H1 (cell line): ENCODE measurements around the gene MYL6B. TPM values are rescaled to one million over a fixed set of nuclear protein-coding genes. Genes with fewer than 3 reads are reported as not detected.

Experiments
- CTCF ChIA-PET: fragments of 300-600 bp; sonication (Branson Sonifier 250); formaldehyde crosslinking; loops from one replicate; lab custom pipeline; 2021; ENCODE audit not compliant: partially characterized antibody; lab: Charles Lee
- POLR2A ChIA-PET: fragments of 300-600 bp; sonication (Branson Sonifier 250); formaldehyde crosslinking; loops from one replicate; lab custom pipeline; 2021; ENCODE audit warnings: inconsistent platforms; ENCODE audit not compliant: partially characterized antibody; lab: Charles Lee
- DNase-seq, 2 experiments: peaks; one replicate each; pipeline versions ENCODE4 v3.0.0 to v3.0.0-alpha.2; 2010 to 2022; ENCODE audit warnings: low spot score in 2 of 2, low read depth in 1 of 2, mixed read lengths in 1 of 2
- FAIRE-seq: peaks from 2 replicates; lab custom pipeline; 2011; peaks lifted over from hg19 to GRCh38; lab: Jason Lieb, UNC
- H2AFZ ChIP-seq: 2 replicates; pipeline ENCODE4 v1.8.1; 2012; ENCODE audit warnings: low read length, inconsistent platforms
- H2AK5ac ChIP-seq: 2 replicates; pipeline ENCODE4 v1.6.1; 2013; ENCODE audit warnings: low read depth, low read length
- H2BK120ac ChIP-seq: replicated peaks from 2 replicates; pipeline ENCODE3; 2013; ENCODE audit warnings: low read depth, low read length, inconsistent platforms
- H2BK12ac ChIP-seq: 2 replicates; pipeline ENCODE4 v1.6.1; 2013; ENCODE audit warnings: low read depth, low read length
- H2BK15ac ChIP-seq: 2 replicates; pipeline ENCODE4 v1.6.1; 2013; ENCODE audit warnings: low read length
- H2BK20ac ChIP-seq: 2 replicates; pipeline ENCODE4 v1.6.1; 2013; ENCODE audit warnings: low read length
- H2BK5ac ChIP-seq: 2 replicates; pipeline ENCODE4 v1.6.1; 2013; ENCODE audit warnings: low read depth, low read length
- H3K14ac ChIP-seq: 2 replicates; pipeline ENCODE4 v1.6.1; 2013; ENCODE audit warnings: inconsistent platforms; ENCODE audit not compliant: insufficient read length
- H3K18ac ChIP-seq: 2 replicates; pipeline ENCODE4 v1.6.1; 2013; ENCODE audit warnings: low read length; ENCODE audit errors: extremely low read depth
- H3K23ac ChIP-seq: 2 replicates; pipeline ENCODE4 v1.6.1; 2013; ENCODE audit warnings: inconsistent platforms; ENCODE audit not compliant: insufficient read length
- H3K23me2 ChIP-seq: 2 replicates; pipeline ENCODE4 v1.6.1; 2013; ENCODE audit warnings: low read depth, low read length
- H3K27ac ChIP-seq: 2 replicates; pipeline ENCODE4 v1.6.1; 2011; ENCODE audit warnings: low read depth, low read length, inconsistent platforms
- H3K27me3 ChIP-seq, 4 experiments: replicated peaks in 1 of 4; 1 replicate in 1 of 4; 2 replicates in 3 of 4; pipeline versions ENCODE4 v1.6.1 to v1.8.1; 2011 to 2013; ENCODE audit warnings: low read length in 3 of 4, mild to moderate bottlenecking in 3 of 4, inconsistent platforms in 2 of 4, mixed read lengths in 2 of 4, moderate library complexity in 1 of 4; ENCODE audit not compliant: control insufficient read depth in 3 of 4, insufficient read depth in 3 of 4; ENCODE audit errors: extremely low read depth in 1 of 4
- H3K36me3 ChIP-seq, 4 experiments: 2 replicates each; pipeline versions ENCODE4 v1.6.1 to v1.8.1; 2011 to 2013; ENCODE audit warnings: mild to moderate bottlenecking in 4 of 4, low read length in 3 of 4, moderate library complexity in 2 of 4, control low read depth in 1 of 4, inconsistent platforms in 1 of 4; ENCODE audit not compliant: insufficient read depth in 4 of 4, control insufficient read depth in 2 of 4
- H3K4ac ChIP-seq: replicated peaks from 2 replicates; pipeline ENCODE3; 2013; ENCODE audit warnings: low read length, low read depth, mixed read lengths, inconsistent platforms; ENCODE audit not compliant: insufficient read length
- H3K4me1 ChIP-seq, 4 experiments: replicated peaks in 1 of 4; 1 replicate in 1 of 4; 2 replicates in 3 of 4; pipeline versions ENCODE4 v1.6.1 to v1.8.1; 2011 to 2013; ENCODE audit warnings: low read length in 3 of 4, inconsistent platforms in 2 of 4, mixed read lengths in 1 of 4; ENCODE audit not compliant: insufficient read depth in 4 of 4, control insufficient read depth in 3 of 4
- H3K4me2 ChIP-seq, 2 experiments: 2 replicates each; pipeline versions ENCODE4 v1.6.1 to v1.8.1; 2011 to 2013; ENCODE audit warnings: low read depth in 2 of 2, low read length in 2 of 2, control low read depth in 1 of 2, inconsistent platforms in 1 of 2, mild to moderate bottlenecking in 1 of 2; ENCODE audit not compliant: insufficient read depth in 1 of 2
- H3K4me3 ChIP-seq, 4 experiments: fragments of 200-600, 300-600 bp in 1 of 4; sonication (generic), shearing (Covaris generic), sonication (Bioruptor Twin) in 1 of 4; 2 replicates each; pipeline versions ENCODE4 v1.5.1 to v1.8.1; 2011 to 2016; ENCODE audit warnings: low read length in 4 of 4, low read depth in 3 of 4, control low read depth in 2 of 4, inconsistent platforms in 2 of 4, mild to moderate bottlenecking in 2 of 4, mixed read lengths in 1 of 4, moderate library complexity in 1 of 4; ENCODE audit not compliant: insufficient read depth in 2 of 4; ENCODE audit errors: extremely low read depth in 1 of 4
- H3K56ac ChIP-seq: replicated peaks from 2 replicates; pipeline ENCODE3; 2013; ENCODE audit warnings: low read depth, mild to moderate bottlenecking, mixed read lengths, low read length, inconsistent platforms; ENCODE audit not compliant: insufficient read length
- H3K79me1 ChIP-seq: 2 replicates; pipeline ENCODE4 v1.6.1; 2013; ENCODE audit warnings: low read depth, low read length, control low read depth
- H3K79me2 ChIP-seq, 2 experiments: 2 replicates each; pipeline versions ENCODE4 v1.6.1 to v1.8.1; 2012 to 2013; ENCODE audit warnings: low read length in 2 of 2, mild to moderate bottlenecking in 2 of 2, inconsistent platforms in 1 of 2; ENCODE audit not compliant: insufficient read depth in 2 of 2, control insufficient read depth in 1 of 2
- H3K9ac ChIP-seq, 4 experiments: replicated peaks in 1 of 4; 1 replicate in 1 of 4; 2 replicates in 3 of 4; pipeline versions ENCODE4 v1.6.1 to v1.8.1; 2011 to 2013; ENCODE audit warnings: low read depth in 3 of 4, low read length in 3 of 4, control low read depth in 2 of 4, mild to moderate bottlenecking in 2 of 4, moderate library complexity in 2 of 4, inconsistent platforms in 1 of 4; ENCODE audit errors: extremely low read depth in 1 of 4
- H3K9me3 ChIP-seq, 2 experiments: 2 replicates each; pipeline versions ENCODE4 v1.6.1 to v1.8.1; 2012 to 2013; ENCODE audit warnings: mild to moderate bottlenecking in 2 of 2, moderate library complexity in 2 of 2, control low read depth in 1 of 2, inconsistent platforms in 1 of 2, low read depth in 1 of 2, low read length in 1 of 2, mixed read lengths in 1 of 2; ENCODE audit not compliant: insufficient read depth in 2 of 2
- H4K20me1 ChIP-seq, 2 experiments: replicated peaks in 1 of 2; 2 replicates each; pipeline versions ENCODE3 to v1.8.1; 2011 to 2013; ENCODE audit warnings: inconsistent platforms in 2 of 2, low read length in 2 of 2, mild to moderate bottlenecking in 1 of 2; ENCODE audit not compliant: insufficient read depth in 2 of 2, control insufficient read depth in 1 of 2
- H4K5ac ChIP-seq: 2 replicates; pipeline ENCODE4 v1.6.1; 2013; ENCODE audit warnings: low read length, low read depth, mixed read lengths, inconsistent platforms; ENCODE audit not compliant: insufficient read length
- H4K8ac ChIP-seq: 2 replicates; pipeline ENCODE4 v1.8.0; 2013; ENCODE audit warnings: mild to moderate bottlenecking, moderate library complexity, low read length, inconsistent platforms; ENCODE audit not compliant: insufficient read depth; ENCODE audit errors: extremely low read depth
- H4K91ac ChIP-seq: replicated peaks from 2 replicates; pipeline ENCODE3; 2013; ENCODE audit warnings: low read length, mixed read lengths, inconsistent platforms; ENCODE audit not compliant: insufficient read length
- POLR2AphosphoS5 ChIP-seq: IDR thresholded peaks from 2 replicates; pipeline ENCODE4 v1.6.1; 2011; ENCODE audit warnings: low read depth, low read length
- WGBS, 2 experiments: shearing (Covaris generic) in 1 of 2; methylation state at CpG; one replicate each; pipeline versions ENCODE4 v1.1.6 to v1.1.7; 2013 to 2015; ENCODE audit warnings: low lambda C conversion rate in 2 of 2, mixed read lengths in 2 of 2, inconsistent platforms in 1 of 2, low coverage in 1 of 2, missing lambda C conversion rate in 1 of 2; ENCODE audit not compliant: insufficient replicate concordance in 2 of 2, insufficient coverage in 1 of 2, insufficient read length in 1 of 2; ENCODE audit errors: extremely low coverage in 1 of 2, missing lambda C conversion rate in 1 of 2; 5-methylcytosine and 5-hydroxymethylcytosine counted together
- polyA plus RNA-seq, 7 experiments: library from polyadenylated mRNA; depleted of rRNA in 3 of 7; stranded (reverse) in 5 of 7; unstranded in 2 of 7; fragments of >200 nt in 5 of 7; fragments of 200-250 nt in 2 of 7; gene quantifications; 1 replicate in 5 of 7; 2 replicates in 1 of 7; 4 replicates in 1 of 7; pipeline versions ENCODE4 v1.2.1 to v1.2.3, GENCODE V29; 2011 to 2013; ENCODE audit warnings: missing spikeins in 2 of 7, mixed read lengths in 2 of 7
- total RNA-seq: library from RNA; stranded (reverse); fragmentation: NEBNext Ultra II Directional; extraction: Animal tissue kit (Norgen Biotek cat#: 25700); gene quantifications from 2 replicates; pipeline ENCODE4 v1.2.1, GENCODE V29; 2021
- TF ChIP-seq, protein P1 (sequence below): IDR thresholded peaks from 2 replicates; pipeline ENCODE4 v1.6.1; 2011; ENCODE audit warnings: low read depth, mild to moderate bottlenecking, low read length; ENCODE audit not compliant: insufficient read depth

The MYL6B gene
- total and polyA plus RNA-seq, 2 of the 8 experiments (the other 6 are each of a cell fraction or from before 2014, with no cell fraction given): 163 to 202 TPM

DNA sequence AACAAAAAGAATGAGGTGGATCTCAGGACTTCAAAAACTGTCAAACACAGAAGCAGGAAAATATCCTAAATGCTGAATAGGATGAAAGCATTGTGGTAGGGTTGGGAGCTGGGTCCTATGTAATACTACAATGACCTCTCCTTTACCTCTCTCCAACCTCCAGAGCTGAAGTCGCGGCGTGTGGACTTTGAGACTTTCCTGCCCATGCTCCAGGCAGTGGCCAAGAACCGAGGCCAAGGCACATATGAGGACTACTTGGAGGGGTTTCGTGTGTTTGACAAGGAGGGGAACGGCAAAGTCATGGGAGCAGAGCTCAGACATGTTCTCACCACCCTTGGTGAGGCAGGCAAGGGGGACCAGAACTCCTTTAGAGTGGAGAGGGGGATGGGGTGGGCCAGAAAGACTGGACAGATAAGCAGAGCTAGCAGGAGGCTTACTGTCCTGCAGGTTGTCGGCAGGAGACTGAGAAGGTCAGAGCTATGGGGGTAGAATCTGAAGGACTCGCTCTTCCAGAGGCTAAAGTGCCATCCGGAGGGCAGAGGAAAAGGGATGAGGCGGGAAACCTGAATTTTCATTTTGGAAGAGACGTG is 3.0 kb downstream of the MYL6B start:
- no peak overlapping the region for H4K5ac ChIP-seq
- peaks cover 5% of the 10 kb centered on the region; the same call in 1 of the 2 replicates for H3K79me1 ChIP-seq
- no peak overlapping the region for H3K23ac ChIP-seq
- H2BK15ac ChIP-seq: no peak overlapping the region
- H3K4me1 ChIP-seq: peaks cover 9 to 26% (median 18%) of the 10 kb centered on the region in 4 experiments
- FAIRE-seq (no peak), DNase-seq (no peak)
- CTCF ChIA-PET: interaction anchor here (0.7 to 2.7 kb wide), 7 partner anchors 27 to 43 kb away, joined by 3 to 15 read pairs (median 4); partner anchors contain the start of genes ESYT1, SMARCC2 and ZC3H10
- no peak overlapping the region for H3K4me2 ChIP-seq
- no peak overlapping the region for H3K56ac ChIP-seq
- TF ChIP-seq POLR2AphosphoS5: 0 out of 2 replicates have a peak, but pooled peaks have one; percentile 4
- TF ChIP-seq, protein P1, sequence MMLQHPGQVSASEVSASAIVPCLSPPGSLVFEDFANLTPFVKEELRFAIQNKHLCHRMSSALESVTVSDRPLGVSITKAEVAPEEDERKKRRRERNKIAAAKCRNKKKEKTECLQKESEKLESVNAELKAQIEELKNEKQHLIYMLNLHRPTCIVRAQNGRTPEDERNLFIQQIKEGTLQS: no peak
- peaks cover 7 to 12% of the 10 kb centered on the region in 2 experiments for H4K20me1 ChIP-seq
- no peak overlapping the region for H3K4me3 ChIP-seq
- H4K91ac ChIP-seq: no peak overlapping the region
- H4K8ac ChIP-seq: no peak overlapping the region
- no peak overlapping the region for H3K14ac ChIP-seq
- H3K79me2 ChIP-seq: peaks cover 3 to 28% of the 10 kb centered on the region in 2 experiments
- peaks cover 10 to 25% (median 14%) of the 10 kb centered on the region in 4 experiments for H3K36me3 ChIP-seq
- no peak overlapping the region for H3K27ac ChIP-seq
- no peak overlapping the region for H3K4ac ChIP-seq
- H2BK5ac ChIP-seq: no peak overlapping the region
- no peak overlapping the region for H2AK5ac ChIP-seq
- H3K23me2 ChIP-seq: peaks cover 24% of the 10 kb centered on the region
- no peak overlapping the region for H2BK120ac ChIP-seq
- no peak overlapping the region for H3K18ac ChIP-seq
- WGBS, 2 experiments: 92% methylated on average over 11 of the region's 11 CpGs; no CpG with 5 or more reads in 1 of the 2 experiments
- no peak overlapping the region for H2AFZ ChIP-seq
- H2BK20ac ChIP-seq: no peak overlapping the region
- no peaks in the 10 kb centered on the region for H3K9me3 ChIP-seq
- no peak overlapping the region for H3K9ac ChIP-seq
- H2BK12ac ChIP-seq: no peak overlapping the region
- H3K27me3 ChIP-seq: no peaks in the 10 kb centered on the region
- POLR2A ChIA-PET: interaction anchor here (0.6 to 15.6 kb wide), 9 partner anchors 8 to 294 kb away, joined by 3 to 656 read pairs (median 6); partner anchors contain the start of genes COQ10A, PA2G4, RNF41 and SMARCC2
